Activated T-cell treated with anti-CD3 and anti-CD28 coated beads, Interleukin-2, amount 50 U/mL, for 1 hour (primary cell): ENCODE results near the gene NRP1.
"Not testable (repeated sequence)": the region's sequence is repeated elsewhere in the genome, so short reads cannot be mapped to it uniquely, and the experiment has no call there.

Experiments used
- DNase-seq: peaks from one replicate; pipeline ENCODE4 v3.0.0-alpha.2; 2020

NRP1 gene

GRCh38 chr10:33334153-33334804, at the start of gene NRP1:
Gene NRP1 (minus strand): TSS chr10:33334667. CDS start chr10:33334382, 285 bp downstream.
- peak; percentile 35 for DNase-seq

- not testable (repeated sequence) for DNase-seq
Measured at GRCh38 chr10:33384201-33384600, 49.7 kb upstream of the NRP1 start.

GRCh38 chr10:33382921-33383713, 48.6 kb upstream of the NRP1 start:
- DNase-seq, result no peak

- no peak for DNase-seq
Measured at GRCh38 chr10:33382216-33382600, 47.7 kb upstream of the NRP1 start.

GRCh38 chr10:33381451-33382215, 47.2 kb upstream of the NRP1 start:
- DNase-seq, result no peak

- no peak for DNase-seq
Measured at GRCh38 chr10:33377658-33378025, 43.2 kb upstream of the NRP1 start.

GRCh38 chr10:33376976-33377657, 42.6 kb upstream of the NRP1 start:
- DNase-seq, result no peak

GRCh38 chr10:33376476-33376875, 42.0 kb upstream of the NRP1 start:
- no peak for DNase-seq

GRCh38 chr10:33373263-33373662, 38.8 kb upstream of the NRP1 start:
- DNase-seq, result no peak

GRCh38 chr10:33371234-33371633, 36.8 kb upstream of the NRP1 start:
- DNase-seq, result no peak

- DNase-seq, result no peak
Measured at GRCh38 chr10:33370434-33370930, 36.0 kb upstream of the NRP1 start.

GRCh38 chr10:33368086-33368485, 33.6 kb upstream of the NRP1 start:
- DNase-seq, result no peak

- no peak for DNase-seq
Measured at GRCh38 chr10:33365871-33366411, 31.5 kb upstream of the NRP1 start.

GRCh38 chr10:33365301-33365700, 30.8 kb upstream of the NRP1 start:
- no peak for DNase-seq

GRCh38 chr10:33363106-33363505, 28.6 kb upstream of the NRP1 start:
- no peak for DNase-seq

GRCh38 chr10:33358016-33358415, 23.5 kb upstream of the NRP1 start:
- DNase-seq, result no peak

- no peak for DNase-seq
Measured at GRCh38 chr10:33355274-33355673, 20.8 kb upstream of the NRP1 start.

GRCh38 chr10:33353853-33354252, 19.4 kb upstream of the NRP1 start:
- DNase-seq, result no peak

GRCh38 chr10:33353334-33353733, 18.9 kb upstream of the NRP1 start:
- no peak for DNase-seq

- no peak for DNase-seq
Measured at GRCh38 chr10:33352615-33353014, 18.1 kb upstream of the NRP1 start.

GRCh38 chr10:33352175-33352574, 17.7 kb upstream of the NRP1 start:
- DNase-seq, result no peak

- DNase-seq, result no peak
Measured at GRCh38 chr10:33350041-33350440, 15.6 kb upstream of the NRP1 start.

GRCh38 chr10:33349268-33349667, 14.8 kb upstream of the NRP1 start:
- DNase-seq, result no peak
